NK-92 (cell line): ENCODE data around the gene TFF1.

Experiments
- DNase-seq: peaks from one replicate; lab custom pipeline; 2025; ENCODE audit not compliant: unreplicated experiment; lab: John Stamatoyannopoulos, UW

Gene TFF1

GRCh38 chr21:42363312-42363711, 3.0 kb downstream of the TFF1 start:
- DNase-seq = no peak

GRCh38 chr21:42362700-42363099, 3.6 kb downstream of the TFF1 start:
- DNase-seq = no peak

GRCh38 chr21:42362198-42362597, 4.1 kb downstream of the TFF1 start:
- DNase-seq = no peak

- no peak for DNase-seq
These were observed 5.0 kb downstream of the TFF1 start for GRCh38 chr21:42361286-42361685.

GRCh38 chr21:42360317-42360716, 6.0 kb downstream of the TFF1 start:
- no peak for DNase-seq

GRCh38 chr21:42358937-42359336, 7.4 kb downstream of the TFF1 start:
- DNase-seq = no peak

GRCh38 chr21:42358261-42358660, 8.1 kb downstream of the TFF1 start:
- DNase-seq = no peak

GRCh38 chr21:42357307-42357706, 9.0 kb downstream of the TFF1 start:
- no peak for DNase-seq

GRCh38 chr21:42356650-42357049, 9.7 kb downstream of the TFF1 start:
- DNase-seq = no peak

- DNase-seq = no peak
These were observed 10.3 kb downstream of the TFF1 start for GRCh38 chr21:42356046-42356445.

- no peak for DNase-seq
These were observed 12.7 kb downstream of the TFF1 start for GRCh38 chr21:42353623-42354022.

GRCh38 chr21:42352441-42353095, 13.8 kb downstream of the TFF1 start:
- no peak for DNase-seq

- DNase-seq = no peak
These were observed 14.5 kb downstream of the TFF1 start for GRCh38 chr21:42351626-42352440.

GRCh38 chr21:42350927-42351426, 15.4 kb downstream of the TFF1 start, which contains the start of gene TFF2:
TSS of gene TFF2 (minus strand) at chr21:42350994. CDS start at chr21:42350957, 37 bp downstream.
- DNase-seq = no peak

GRCh38 chr21:42350318-42350910, 15.9 kb downstream of the TFF1 start:
- no peak for DNase-seq

GRCh38 chr21:42349420-42350317, 16.7 kb downstream of the TFF1 start:
- DNase-seq = no peak

- no peak for DNase-seq
These were observed 17.6 kb downstream of the TFF1 start for GRCh38 chr21:42348762-42349161.

- DNase-seq = no peak
These were observed 18.6 kb downstream of the TFF1 start for GRCh38 chr21:42347601-42348327.

- DNase-seq = no peak
These were observed 19.3 kb downstream of the TFF1 start for GRCh38 chr21:42346866-42347600.
